HCT116 (cell line): ENCODE results near the gene USP53. TPM values are rescaled to one million over a fixed set of nuclear protein-coding genes. Genes with fewer than 3 reads are reported as not detected.

Experiments
- ATAC-seq: fragments of 200-7000 bp; cut with Tn5 transposase; 2 replicates; pipeline ENCODE4 v1.9.1; 2020; ENCODE audit warnings: mild to moderate bottlenecking, moderate library complexity
- BruUV-seq: library from RNA; stranded (reverse); fragments of 400-500 nt; replicated peaks from 2 replicates; lab custom pipeline; 2021; lab: Mats Ljungman, UMichigan
- CTCF ChIA-PET: fragments of 300-600 bp; sonication (Branson Sonifier 250); formaldehyde crosslinking; loops from one replicate; lab custom pipeline; 2021; ENCODE audit warnings: antibody characterized with exemption; lab: Charles Lee
- POLR2A ChIA-PET: fragments of 300-600, 350-600 bp; sonication (Branson Sonifier 250); formaldehyde crosslinking; loops from one replicate; lab custom pipeline; 2021; ENCODE audit warnings: antibody characterized with exemption; lab: Charles Lee
- RAD21 ChIA-PET, 2 experiments: fragments of 300-600 bp; sonication (Branson Sonifier 250); formaldehyde crosslinking; loops; one replicate each; lab custom pipeline; 2023; ENCODE audit warnings: low total read pairs in 2 of 2; ENCODE audit not compliant: uncharacterized antibody in 2 of 2, unreplicated experiment in 2 of 2, low non-redundant PET in 1 of 2; lab: Charles Lee
- DNase-seq: peaks from one replicate; pipeline ENCODE4 v3.0.0-alpha.2; 2010; ENCODE audit warnings: low read depth, low spot score
- H2AFZ ChIP-seq: fragments of 200-600 bp; shearing (Covaris generic), sonication (generic); 2 replicates; pipeline ENCODE4 v1.6.1; 2017; ENCODE audit warnings: low read depth, mixed run types, mixed read lengths, antibody characterized with exemption, low read length; ENCODE audit not compliant: poor library complexity, severe bottlenecking
- H3K27ac ChIP-seq: 2 replicates; pipeline ENCODE4 v1.5.1; 2012; ENCODE audit warnings: low read depth, low read length
- H3K27me3 ChIP-seq: fragments of 200-600 bp; sonication (generic); 2 replicates; pipeline ENCODE4 v1.6.1; 2016; ENCODE audit warnings: mixed run types, low read length, mixed read lengths; ENCODE audit not compliant: insufficient read depth
- H3K36me3 ChIP-seq, 2 experiments: fragments of 200-500 bp in 1 of 2; fragments of 200-600 bp in 1 of 2; sonication (Bioruptor generic) in 1 of 2; sonication (generic) in 1 of 2; 2 replicates each; pipeline versions ENCODE4 v1.5.1 to v1.6.1; 2014 to 2016; ENCODE audit warnings: low read length in 2 of 2, inconsistent platforms in 1 of 2, mixed read lengths in 1 of 2, mixed run types in 1 of 2; ENCODE audit not compliant: insufficient read depth in 2 of 2, control insufficient read depth in 1 of 2
- H3K4me1 ChIP-seq, 2 experiments: fragments of 200-600 bp in 1 of 2; sonication (generic) in 1 of 2; 2 replicates each; pipeline versions ENCODE4 v1.5.1 to v1.6.1; 2012 to 2017; ENCODE audit warnings: low read length in 2 of 2, inconsistent platforms in 1 of 2, mild to moderate bottlenecking in 1 of 2, mixed read lengths in 1 of 2, mixed run types in 1 of 2, moderate library complexity in 1 of 2; ENCODE audit not compliant: insufficient read depth in 2 of 2, control insufficient read depth in 1 of 2
- H3K4me2 ChIP-seq: fragments of 200-600 bp; sonication (generic); 2 replicates; pipeline ENCODE4 v1.6.1; 2017; ENCODE audit warnings: mixed run types, low read length, mixed read lengths
- H3K4me3 ChIP-seq, 2 experiments: fragments of 200-600 bp in 1 of 2; sonication (generic) in 1 of 2; replicated peaks in 1 of 2; 2 replicates each; pipeline ENCODE4 v1.5.1; 2011 to 2016; ENCODE audit warnings: low read length in 2 of 2, control low read depth in 1 of 2, low read depth in 1 of 2, mild to moderate bottlenecking in 1 of 2, mixed read lengths in 1 of 2, mixed run types in 1 of 2
- H3K79me2 ChIP-seq: fragments of 200-600 bp; sonication (generic); 2 replicates; pipeline ENCODE4 v1.6.1; 2017; ENCODE audit warnings: mild to moderate bottlenecking, mixed run types, low read length, moderate library complexity, mixed read lengths; ENCODE audit not compliant: insufficient read depth
- H3K9ac ChIP-seq: fragments of 200-600 bp; sonication (generic); 2 replicates; pipeline ENCODE4 v1.6.1; 2016; ENCODE audit warnings: low read length, mixed read lengths
- H3K9me2 ChIP-seq: fragments of 200-600 bp; sonication (generic), shearing (Covaris generic); 2 replicates; pipeline ENCODE4 v1.6.1; 2017; ENCODE audit warnings: mixed run types, mild to moderate bottlenecking, moderate library complexity; ENCODE audit not compliant: insufficient read depth
- H3K9me3 ChIP-seq, 2 experiments: fragments of 200-500 bp in 1 of 2; fragments of 200-600 bp in 1 of 2; sonication (Bioruptor generic) in 1 of 2; sonication (generic) in 1 of 2; 2 replicates each; pipeline ENCODE4 v1.6.1; 2014 to 2017; ENCODE audit warnings: low read length in 2 of 2, mixed read lengths in 2 of 2, inconsistent platforms in 1 of 2, low read depth in 1 of 2, mild to moderate bottlenecking in 1 of 2, mixed run types in 1 of 2, moderate library complexity in 1 of 2; ENCODE audit not compliant: control insufficient read depth in 1 of 2, insufficient read depth in 1 of 2
- H4K20me1 ChIP-seq: fragments of 200-600 bp; sonication (generic), shearing (Covaris generic); 2 replicates; pipeline ENCODE4 v1.6.1; 2017; ENCODE audit warnings: mixed run types, mild to moderate bottlenecking, moderate library complexity; ENCODE audit not compliant: insufficient read depth
- CBX3 ChIP-seq: IDR thresholded peaks from 2 replicates; pipeline ENCODE4 v1.6.1; 2012; ENCODE audit warnings: low read depth
- CEBPB ChIP-seq: IDR thresholded peaks from 2 replicates; pipeline ENCODE4 v1.6.1; 2012; ENCODE audit warnings: low read depth
- EGR1 ChIP-seq: IDR thresholded peaks from 2 replicates; pipeline ENCODE4 v1.6.1; 2012; ENCODE audit warnings: low read depth
- ELF1 ChIP-seq: IDR thresholded peaks from 2 replicates; pipeline ENCODE4 v1.6.1; 2012; ENCODE audit warnings: low read depth, borderline replicate concordance
- EZH2 ChIP-seq: fragments of 200-600 bp; sonication (generic); IDR thresholded peaks from 2 replicates; pipeline ENCODE4 v1.6.1; 2017; ENCODE audit warnings: antibody characterized with exemption, mixed run types
- FOSL1 ChIP-seq: IDR thresholded peaks from 2 replicates; pipeline ENCODE4 v1.6.1; 2012; ENCODE audit warnings: low read depth
- MAX ChIP-seq: IDR thresholded peaks from 2 replicates; pipeline ENCODE4 v1.6.1; 2012
- POLR2AphosphoS5 ChIP-seq: IDR thresholded peaks from 2 replicates; pipeline ENCODE4 v1.6.1; 2011; ENCODE audit warnings: mild to moderate bottlenecking, low read depth, low read length, moderate library complexity
- SP1 ChIP-seq: IDR thresholded peaks from 2 replicates; pipeline ENCODE4 v1.6.1; 2012; ENCODE audit warnings: low read depth
- SRF ChIP-seq: IDR thresholded peaks from 2 replicates; pipeline ENCODE4 v1.6.1; 2012; ENCODE audit warnings: low read depth
- TCF7L2 ChIP-seq: IDR thresholded peaks from 2 replicates; pipeline ENCODE4 v1.7.0; 2011; ENCODE audit warnings: borderline replicate concordance, inconsistent platforms; ENCODE audit not compliant: insufficient read depth, insufficient read length; ENCODE audit errors: extremely low read depth
- ZBTB33 ChIP-seq: IDR thresholded peaks from 2 replicates; pipeline ENCODE4 v1.6.1; 2011; ENCODE audit warnings: mild to moderate bottlenecking, low read length, moderate library complexity; ENCODE audit not compliant: insufficient replicate concordance; ENCODE audit errors: extremely low read depth
- ZFX ChIP-seq: fragments of 450-650 bp; IDR thresholded peaks from 2 replicates; pipeline ENCODE4 v1.6.1; 2017
- ZNF274 ChIP-seq: fragments of 200-500 bp; sonication (Bioruptor generic); IDR thresholded peaks from 2 replicates; pipeline ENCODE4 v1.6.1; 2014; ENCODE audit warnings: mild to moderate bottlenecking, low read depth, low read length, inconsistent platforms
- intact Hi-C: fragments of 100-400 bp; cut with micrococcal nuclease; formaldehyde crosslinking; loops from 2 replicates; pipeline ENCODE4 v1.10.0; 2022
- total RNA-seq: library from RNA; stranded (reverse); gene quantifications from one replicate; pipeline ENCODE4 v1.2.1, GENCODE V29; 2021; ENCODE audit not compliant: unreplicated experiment

The USP53 gene
- total RNA-seq, 1 experiment from 2014 or later: 22.0 TPM

- H3K36me3 ChIP-seq: no peaks in the 10 kb centered on the region
- H3K4me3 ChIP-seq: no peak overlapping the region
- no TSS peak for BruUV-seq
- H3K9ac ChIP-seq: no peak overlapping the region
- intact Hi-C loops: no loop called here
- no peak overlapping the region for H2AFZ ChIP-seq
- no peaks in the 10 kb centered on the region for H3K9me2 ChIP-seq
- CTCF ChIA-PET: no interaction called here
- H3K27ac ChIP-seq: no peak overlapping the region
- no peak for ATAC-seq
- DNase-seq: no peak
- RAD21 ChIA-PET: no interaction called here
- no peak overlapping the region for H3K4me2 ChIP-seq
- no peaks in the 10 kb centered on the region for H3K9me3 ChIP-seq
- H3K27me3 ChIP-seq: no peaks in the 10 kb centered on the region
- H4K20me1 ChIP-seq: no peaks in the 10 kb centered on the region
- POLR2A ChIA-PET: no interaction called here
- TF ChIP-seq POLR2AphosphoS5 (no peak), SP1 (no peak), EZH2 (no peak), MAX (no peak), ZBTB33 (no peak), ELF1 (no peak), CEBPB (no peak), TCF7L2 (no peak), FOSL1 (no peak)
- no peaks in the 10 kb centered on the region for H3K4me1 ChIP-seq
- peaks cover 12% of the 10 kb centered on the region; the same call in 1 of the 2 replicates for H3K79me2 ChIP-seq
Measured at GRCh38 chr4:119240128-119240527, 27.6 kb downstream of the USP53 start.

- Histone ChIP-seq H4K20me1 (no peaks in the 10 kb centered on the region), H3K9me2 (no peaks in the 10 kb centered on the region), H3K79me2 (peaks cover 11% of the 10 kb centered on the region; the same call in 1 of the 2 replicates), H3K9me3 (no peaks in the 10 kb centered on the region), H3K4me3 (no peak overlapping the region), H2AFZ (no peak overlapping the region), H3K36me3 (no peaks in the 10 kb centered on the region), H3K4me2 (no peak overlapping the region), H3K27ac (no peak overlapping the region), H3K9ac (no peak overlapping the region), H3K27me3 (no peaks in the 10 kb centered on the region), H3K4me1 (no peaks in the 10 kb centered on the region)
- RAD21 ChIA-PET: no interaction called here
- POLR2A ChIA-PET: no interaction called here
- CTCF ChIA-PET: no interaction called here
- no peak for ATAC-seq
- TF ChIP-seq EGR1 (no peak), POLR2AphosphoS5 (no peak), ZFX (no peak), ZNF274 (no peak), TCF7L2 (no peak), FOSL1 (no peak), CBX3 (no peak), SRF (no peak)
- intact Hi-C loops: no loop called here
- BruUV-seq: no TSS peak
- DNase-seq: no peak
Measured at GRCh38 chr4:119240568-119240967, 28.1 kb downstream of the USP53 start.
